ENCODE measurements around the gene CCSER2.
A peak's percentile ranks its signal among the peaks of the same experiment; 100 is the strongest.
"Not testable (repeated sequence)": the region's sequence is repeated elsewhere in the genome, so short reads cannot be mapped to it uniquely, and the experiment has no call there.

The CCSER2 gene

GRCh38 chr10:84326995-84327394 lies 1.4 kb upstream of the CCSER2 start:
- peaks cover 33% of the 10 kb centered on the region for H3K36me3 Mint-ChIP-seq (ENCODE audit: insufficient read depth)
- not testable (repeated sequence) for H3K27me3 Mint-ChIP-seq

DNA sequence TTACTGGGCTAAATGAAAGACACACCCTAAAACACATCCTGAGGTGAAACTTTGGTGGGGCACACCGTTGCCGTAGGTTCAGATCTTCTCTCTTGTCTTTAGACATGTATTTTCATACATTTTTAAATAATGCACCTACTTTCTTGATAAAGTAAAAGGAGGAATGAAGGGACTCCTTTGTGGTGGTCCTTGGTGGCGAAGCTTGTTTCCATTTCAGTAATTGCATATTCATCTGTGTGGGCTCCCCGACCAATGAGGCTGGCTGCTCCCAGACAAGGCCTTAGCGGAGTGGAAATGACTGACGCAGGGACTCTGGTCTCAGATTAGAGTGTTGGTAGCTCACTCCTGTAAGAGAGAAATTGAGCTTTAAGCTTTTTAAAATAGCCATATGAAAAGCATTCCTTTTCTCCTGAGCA lies 815 bp downstream of the CCSER2 start:
- Mint-ChIP-seq H3K27ac (peak overlapping the region; percentile 99), H3K9me3 (no peaks in the 10 kb centered on the region)

More at GRCh38 chr10:84326995-84327394, 1.4 kb upstream of the CCSER2 start:
- H3K4me3 Mint-ChIP-seq, result peak overlapping the region in 1 of 2 donors; percentile 87
- peak overlapping the region in 1 of 2 donors; percentile 99 for H3K27ac Mint-ChIP-seq
- DNase-seq; ATAC-seq (replicated peaks); H3K9me3 Mint-ChIP-seq: not testable (repeated sequence)
- H3K4me1 Mint-ChIP-seq (ENCODE audit: low read depth in 2 of 2), result peaks cover 25 to 28% of the 10 kb centered on the region in 2 donors

GRCh38 chr10:84329986-84330651 lies 1.7 kb downstream of the CCSER2 start:
- ATAC-seq (replicated peaks), result peak; percentile 47
- no peaks in the 10 kb centered on the region for H3K27me3 Mint-ChIP-seq
- peaks cover 43% of the 10 kb centered on the region for H3K36me3 Mint-ChIP-seq (ENCODE audit: insufficient read depth)

More for the DNA sequence above, 815 bp downstream of the CCSER2 start:
- ATAC-seq (replicated peaks) (no peak), DNase-seq (peak in 2 of 3 experiments; percentile 44 to 75)
- Mint-ChIP-seq H3K27me3 (no peaks in the 10 kb centered on the region), H3K36me3 (ENCODE audit: insufficient read depth) (peaks cover 39% of the 10 kb centered on the region), H3K4me1 (ENCODE audit: low read depth in 2 of 2) (peaks cover 32 to 37% of the 10 kb centered on the region in 2 donors), H3K4me3 (peak overlapping the region; percentile 91 to 94)

GRCh38 chr10:84331091-84331490 lies 2.7 kb downstream of the CCSER2 start:
- ATAC-seq (replicated peaks) (no peak), DNase-seq (no peak)
- Mint-ChIP-seq H3K27ac (peak overlapping the region; percentile 99), H3K36me3 (ENCODE audit: insufficient read depth) (peaks cover 43% of the 10 kb centered on the region), H3K4me1 (ENCODE audit: low read depth in 2 of 2) (peaks cover 38 to 45% of the 10 kb centered on the region in 2 donors), H3K27me3 (no peaks in the 10 kb centered on the region), H3K9me3 (no peaks in the 10 kb centered on the region), H3K4me3 (peak overlapping the region; percentile 91 to 94)

More at GRCh38 chr10:84329986-84330651, 1.7 kb downstream of the CCSER2 start:
- Mint-ChIP-seq H3K4me3 (peak overlapping the region; percentile 91 to 94), H3K27ac (peak overlapping the region; percentile 99), H3K9me3 (no peaks in the 10 kb centered on the region), H3K4me1 (ENCODE audit: low read depth in 2 of 2) (peaks cover 37 to 42% of the 10 kb centered on the region in 2 donors)
- DNase-seq, result peak; percentile 54 to 63 (median 55)

DNA sequence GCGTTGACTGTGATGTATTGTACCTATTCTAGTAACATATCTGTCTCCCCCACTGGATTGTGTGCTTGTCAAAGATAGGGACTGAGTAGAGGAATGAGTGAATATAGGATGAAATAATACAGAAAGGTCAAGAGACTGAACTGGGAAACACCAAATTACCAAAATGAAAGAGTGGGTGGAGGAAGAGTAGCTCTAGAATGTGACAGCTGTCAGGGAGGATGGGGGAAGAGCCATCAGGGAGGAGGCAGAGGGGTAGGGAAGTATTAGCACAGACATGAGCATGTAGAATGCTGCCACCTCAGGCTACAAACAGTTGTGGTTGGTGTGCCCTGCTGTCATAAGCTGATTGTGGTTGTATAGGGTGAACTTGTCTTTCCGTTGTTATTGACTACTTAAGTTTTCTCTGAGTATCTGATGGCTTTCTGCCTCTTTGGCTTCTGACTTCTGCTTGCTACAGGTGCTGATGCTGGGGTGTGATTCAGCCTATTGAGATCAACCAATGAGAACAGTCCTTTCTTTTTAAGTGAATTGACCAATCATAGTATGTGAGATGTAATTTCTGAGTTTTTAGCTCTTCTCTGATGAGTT lies 5.6 kb downstream of the CCSER2 start:
- Mint-ChIP-seq H3K4me3 (peak overlapping the region; percentile 35 to 57), H3K9me3 (no peaks in the 10 kb centered on the region), H3K27ac (no peak overlapping the region), H3K27me3 (no peaks in the 10 kb centered on the region), H3K4me1 (ENCODE audit: low read depth in 2 of 2) (peaks cover 36 to 40% of the 10 kb centered on the region in 2 donors), H3K36me3 (ENCODE audit: insufficient read depth) (peaks cover 28% of the 10 kb centered on the region)
- ATAC-seq (replicated peaks) (peak; percentile 78), DNase-seq (peak; percentile 70 to 78 (median 73))

- Mint-ChIP-seq H3K27me3 (no peaks in the 10 kb centered on the region), H3K4me3 (peak overlapping the region; percentile 28 to 57), H3K36me3 (ENCODE audit: insufficient read depth) (peaks cover 22% of the 10 kb centered on the region), H3K9me3 (no peaks in the 10 kb centered on the region), H3K4me1 (ENCODE audit: low read depth in 2 of 2) (peaks cover 31% of the 10 kb centered on the region in 2 donors), H3K27ac (no peak overlapping the region)
- ATAC-seq (replicated peaks) (no peak), DNase-seq (no peak)
Measured at GRCh38 chr10:84334811-84335210, 6.4 kb downstream of the CCSER2 start.

GRCh38 chr10:84335516-84335915 lies 7.1 kb downstream of the CCSER2 start:
- peaks cover 15% of the 10 kb centered on the region for H3K36me3 Mint-ChIP-seq (ENCODE audit: insufficient read depth)
- peaks cover 27 to 31% of the 10 kb centered on the region in 2 donors for H3K4me1 Mint-ChIP-seq (ENCODE audit: low read depth in 2 of 2)

DNA sequence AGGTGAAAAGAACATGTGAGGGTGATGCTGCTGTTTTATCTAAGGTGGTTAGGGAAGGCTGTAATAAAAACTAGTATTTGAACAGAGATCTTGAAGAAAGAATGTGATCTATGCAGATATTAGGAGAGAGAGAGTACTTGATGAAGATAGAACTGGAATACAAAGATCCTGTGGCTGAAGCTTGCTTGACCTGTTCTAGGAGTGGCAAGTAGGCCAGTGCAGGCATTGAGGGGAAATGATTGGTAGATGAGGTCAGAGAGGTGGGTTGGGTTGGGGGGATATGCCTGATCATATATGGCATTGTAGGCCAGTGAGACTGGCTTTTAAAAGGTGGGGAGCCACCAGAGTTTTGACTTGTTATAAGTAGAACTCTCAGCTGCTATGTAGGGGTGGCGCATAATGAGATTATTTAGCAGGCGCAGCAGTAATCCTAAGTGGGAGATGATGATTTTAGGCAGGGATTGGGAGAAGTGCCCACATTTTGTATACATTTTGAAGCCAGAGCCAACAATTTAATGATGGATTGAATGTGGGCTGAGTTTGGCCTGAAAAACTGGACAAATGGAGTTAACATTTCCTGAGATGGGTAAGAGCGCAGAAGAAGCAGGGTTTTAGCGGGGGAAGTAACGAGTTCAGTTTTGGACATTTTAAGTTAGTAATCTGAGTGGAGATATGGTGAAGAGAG lies 8.2 kb downstream of the CCSER2 start:
- ATAC-seq (replicated peaks) (no peak), DNase-seq (no peak)
- Mint-ChIP-seq H3K27me3 (no peaks in the 10 kb centered on the region), H3K9me3 (no peaks in the 10 kb centered on the region), H3K4me3 (no peak overlapping the region), H3K27ac (no peak overlapping the region), H3K4me1 (ENCODE audit: low read depth in 2 of 2) (peaks cover 28 to 31% of the 10 kb centered on the region in 2 donors), H3K36me3 (ENCODE audit: insufficient read depth) (peaks cover 13% of the 10 kb centered on the region)

More at GRCh38 chr10:84335516-84335915, 7.1 kb downstream of the CCSER2 start:
- DNase-seq, result no peak
- Mint-ChIP-seq H3K4me3 (peak overlapping the region in 1 of 2 donors; percentile 57), H3K9me3 (no peaks in the 10 kb centered on the region), H3K27ac (no peak overlapping the region), H3K27me3 (no peaks in the 10 kb centered on the region)
- no peak for ATAC-seq (replicated peaks)

- Mint-ChIP-seq H3K4me3 (no peak overlapping the region), H3K9me3 (no peaks in the 10 kb centered on the region), H3K27me3 (no peaks in the 10 kb centered on the region), H3K4me1 (ENCODE audit: low read depth in 2 of 2) (peaks cover 34 to 37% of the 10 kb centered on the region in 2 donors), H3K36me3 (ENCODE audit: insufficient read depth) (peaks cover 13% of the 10 kb centered on the region), H3K27ac (no peak overlapping the region)
- DNase-seq, result no peak
- ATAC-seq (replicated peaks), result no peak
Measured at GRCh38 chr10:84337199-84337598, 8.8 kb downstream of the CCSER2 start.

GRCh38 chr10:84339025-84339424 lies 10.6 kb downstream of the CCSER2 start:
- ATAC-seq (replicated peaks), result no peak
- no peak overlapping the region for H3K27ac Mint-ChIP-seq
- no peaks in the 10 kb centered on the region for H3K27me3 Mint-ChIP-seq
- H3K4me1 Mint-ChIP-seq (ENCODE audit: low read depth in 2 of 2), result peaks cover 42 to 47% of the 10 kb centered on the region in 2 donors
- H3K4me3 Mint-ChIP-seq, result peak overlapping the region in 1 of 2 donors; percentile 6
- peaks cover 11% of the 10 kb centered on the region for H3K36me3 Mint-ChIP-seq (ENCODE audit: insufficient read depth)
- no peak for DNase-seq
- H3K9me3 Mint-ChIP-seq, result no peaks in the 10 kb centered on the region

GRCh38 chr10:84340187-84340586 lies 11.8 kb downstream of the CCSER2 start:
- peak overlapping the region in 1 of 2 donors; percentile 11 for H3K27ac Mint-ChIP-seq
- peaks cover 45 to 52% of the 10 kb centered on the region in 2 donors for H3K4me1 Mint-ChIP-seq (ENCODE audit: low read depth in 2 of 2)
- H3K4me3 Mint-ChIP-seq, result peak overlapping the region in 1 of 2 donors; percentile 6

GRCh38 chr10:84340632-84341537 lies 12.5 kb downstream of the CCSER2 start:
- peaks cover 6% of the 10 kb centered on the region for H3K36me3 Mint-ChIP-seq (ENCODE audit: insufficient read depth)
- no peaks in the 10 kb centered on the region for H3K27me3 Mint-ChIP-seq
- H3K4me3 Mint-ChIP-seq, result peak overlapping the region; percentile 12 to 77
- peak; percentile 31 for ATAC-seq (replicated peaks)
- peak overlapping the region; percentile 74 to 90 for H3K27ac Mint-ChIP-seq
- H3K9me3 Mint-ChIP-seq, result no peaks in the 10 kb centered on the region
- no peak for DNase-seq
- H3K4me1 Mint-ChIP-seq (ENCODE audit: low read depth in 2 of 2), result peaks cover 45 to 50% of the 10 kb centered on the region in 2 donors

More at GRCh38 chr10:84340187-84340586, 11.8 kb downstream of the CCSER2 start:
- Mint-ChIP-seq H3K36me3 (ENCODE audit: insufficient read depth) (peaks cover 6% of the 10 kb centered on the region), H3K27me3 (no peaks in the 10 kb centered on the region), H3K9me3 (no peaks in the 10 kb centered on the region)
- DNase-seq (no peak), ATAC-seq (replicated peaks) (no peak)

DNA sequence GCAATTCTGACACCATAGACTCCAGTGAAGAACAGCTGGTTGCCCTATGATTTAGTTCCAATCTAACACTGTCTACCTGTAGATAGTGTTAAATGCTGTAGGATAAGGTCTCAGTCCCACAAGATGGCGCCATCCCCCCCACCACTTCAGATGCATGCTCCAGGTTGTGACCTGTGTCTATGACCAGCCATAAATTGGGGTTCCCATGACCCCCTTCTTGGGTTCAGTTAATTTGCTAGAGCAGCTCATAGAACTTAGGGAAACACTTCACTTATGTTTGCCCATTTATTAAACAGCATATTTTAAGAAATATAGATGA lies 13.1 kb downstream of the CCSER2 start:
- H3K27me3 Mint-ChIP-seq, result no peaks in the 10 kb centered on the region
- ATAC-seq (replicated peaks), result no peak
- no peaks in the 10 kb centered on the region for H3K9me3 Mint-ChIP-seq
- H3K27ac Mint-ChIP-seq, result peak overlapping the region; percentile 74 to 90
- H3K4me3 Mint-ChIP-seq, result peak overlapping the region; percentile 12 to 77
- H3K36me3 Mint-ChIP-seq (ENCODE audit: insufficient read depth), result peaks cover 6% of the 10 kb centered on the region
- no peak for DNase-seq
- peaks cover 45 to 50% of the 10 kb centered on the region in 2 donors for H3K4me1 Mint-ChIP-seq (ENCODE audit: low read depth in 2 of 2)
